K562 (cell line): ENCODE data around the gene CASKIN1. TPM values are rescaled to one million over a fixed set of nuclear protein-coding genes. Genes with fewer than 3 reads are reported as not detected.

ENCODE experiments used
- ATAC-seq: fragments of 200-7000 bp; cut with Tn5 transposase; 3 replicates; pipeline ENCODE4 v1.9.1; 2020; ENCODE audit warnings: moderate library complexity
- BruUV-seq: library from RNA; stranded (reverse); fragments of 400-500 nt; replicated peaks from 2 replicates; lab custom pipeline; 2021; lab: Mats Ljungman, UMichigan
- CTCF ChIA-PET: fragments of 300-600 bp; formaldehyde crosslinking; extraction: SDS; loops from one replicate; lab custom pipeline; 2021; ENCODE audit warnings: low intra/inter-chr PET ratio; lab: Yijun Ruan, JAX
- POLR2A ChIA-PET: fragments of 300-600, 350-650 bp; sonication (Branson Sonifier 250); formaldehyde crosslinking; extraction: SDS; loops from one replicate; lab custom pipeline; 2021; ENCODE audit warnings: antibody characterized with exemption, inconsistent platforms; lab: Yijun Ruan, JAX
- DNase-seq, 4 experiments: peaks; one replicate each; pipeline versions ENCODE4 v3.0.0 to v3.0.0-alpha.2; 2011 to 2018; ENCODE audit warnings: low spot score in 3 of 4, mixed read lengths in 3 of 4; ENCODE audit errors: extremely low read depth in 1 of 4
- FAIRE-seq: peaks from 2 replicates; lab custom pipeline; 2011; peaks lifted over from hg19 to GRCh38; lab: Jason Lieb, UNC
- H2AFZ ChIP-seq: 2 replicates; pipeline ENCODE4 v1.6.0; 2011; ENCODE audit warnings: low read depth, low read length, control low read depth, inconsistent platforms
- H3K27ac ChIP-seq: fragments of 200-600 bp; 3 replicates; pipeline ENCODE4 v1.8.0; 2011; ENCODE audit warnings: low read depth, mild to moderate bottlenecking, control low read depth, inconsistent platforms, low read length, moderate library complexity, mixed read lengths; ENCODE audit errors: extremely low read depth
- H3K27me3 ChIP-seq, 2 experiments: fragments of 300-600 bp in 1 of 2; 2 replicates in 1 of 2; 3 replicates in 1 of 2; pipeline versions ENCODE4 v1.6.0 to v1.8.0; 2011; ENCODE audit warnings: inconsistent platforms in 2 of 2, low read length in 2 of 2, mild to moderate bottlenecking in 1 of 2, mixed read lengths in 1 of 2, moderate library complexity in 1 of 2; ENCODE audit not compliant: control insufficient read depth in 2 of 2, insufficient read depth in 2 of 2
- H3K36me3 ChIP-seq: fragments of 300-600 bp; 3 replicates; pipeline ENCODE4 v1.8.0; 2011; ENCODE audit warnings: mild to moderate bottlenecking, low read length, inconsistent platforms; ENCODE audit not compliant: control insufficient read depth, insufficient read depth
- H3K4me1 ChIP-seq, 2 experiments: fragments of 200-600 bp in 1 of 2; replicated peaks in 1 of 2; 2 replicates in 1 of 2; 3 replicates in 1 of 2; pipeline versions ENCODE4 v1.5.1 to v1.8.0; 2011; ENCODE audit warnings: inconsistent platforms in 2 of 2, low read length in 2 of 2, mild to moderate bottlenecking in 1 of 2, mixed read lengths in 1 of 2, moderate library complexity in 1 of 2; ENCODE audit not compliant: control insufficient read depth in 2 of 2, insufficient read depth in 2 of 2
- H3K4me2 ChIP-seq: 2 replicates; pipeline ENCODE4 v1.6.1; 2011; ENCODE audit warnings: low read length, control low read depth, inconsistent platforms, mixed read lengths; ENCODE audit not compliant: insufficient read depth
- H3K4me3 ChIP-seq: fragments of 200-600 bp; sonication (generic), shearing (Covaris generic); 2 replicates; pipeline ENCODE4 v1.5.1; 2016; ENCODE audit warnings: control low read depth, inconsistent platforms
- H3K79me2 ChIP-seq: fragments of 200-600 bp; 3 replicates; pipeline ENCODE4 v1.8.0; 2011; ENCODE audit warnings: low read length, inconsistent platforms; ENCODE audit not compliant: control insufficient read depth, insufficient read depth
- H3K9ac ChIP-seq, 2 experiments: 2 replicates each; pipeline versions ENCODE4 v1.6.0 to v1.6.1; 2011; ENCODE audit warnings: low read depth in 2 of 2, low read length in 2 of 2, control low read depth in 1 of 2, inconsistent platforms in 1 of 2, mild to moderate bottlenecking in 1 of 2, mixed read lengths in 1 of 2; ENCODE audit not compliant: insufficient read depth in 1 of 2
- H3K9me1 ChIP-seq: one replicate; pipeline ENCODE4 v1.6.0; 2011; ENCODE audit warnings: inconsistent platforms, mild to moderate bottlenecking, low read length, moderate library complexity; ENCODE audit not compliant: control insufficient read depth, insufficient read depth
- H3K9me3 ChIP-seq: replicated peaks from 2 replicates; pipeline ENCODE4 v1.5.1; 2011; ENCODE audit warnings: low read depth, low read length, inconsistent platforms; ENCODE audit not compliant: control insufficient read depth, insufficient read depth
- H4K20me1 ChIP-seq: replicated peaks from 2 replicates; pipeline ENCODE4 v1.6.1; 2011; ENCODE audit warnings: low read length, inconsistent platforms, mixed read lengths; ENCODE audit not compliant: control insufficient read depth, insufficient read depth
- ELF2 ChIP-seq: fragments of 250-450 bp; sonication (Bioruptor Pico); IDR thresholded peaks from 2 replicates; pipeline ENCODE4 v1.5.0; 2021; ENCODE audit warnings: mild to moderate bottlenecking
- MTA3 ChIP-seq: fragments of 450-650 bp; formaldehyde crosslinking; IDR thresholded peaks from 2 replicates; pipeline ENCODE4 v1.6.1; 2017; ENCODE audit warnings: mild to moderate bottlenecking, borderline replicate concordance
- PYGO2 ChIP-seq: fragments of 450-650 bp; IDR thresholded peaks from 2 replicates; pipeline ENCODE4 v1.6.1; 2016; ENCODE audit warnings: mild to moderate bottlenecking, missing genetic modification characterization, moderate library complexity, missing compliant biosample characterization
- RBFOX2 ChIP-seq: fragments of 200-400 bp; formaldehyde crosslinking; IDR thresholded peaks from 2 replicates; pipeline ENCODE4 v1.6.1; 2017; ENCODE audit warnings: low read depth, mild to moderate bottlenecking, low read length, moderate library complexity
- TFE3 ChIP-seq: fragments of 450-650 bp; formaldehyde crosslinking; IDR thresholded peaks from 2 replicates; pipeline ENCODE4 v1.4.0; 2020; ENCODE audit warnings: mild to moderate bottlenecking, mixed read lengths
- ZBTB12 ChIP-seq: fragments of 250-450 bp; sonication (Bioruptor Pico); IDR thresholded peaks from 2 replicates; pipeline ENCODE4 v1.4.0; 2020
- ZBTB33 ChIP-seq: sonication (generic); formaldehyde crosslinking; IDR thresholded peaks from 2 replicates; pipeline ENCODE4 v1.8.1; 2023; ENCODE audit warnings: mild to moderate bottlenecking, missing genetic modification reagents
- ZBTB7A ChIP-seq: IDR thresholded peaks from 2 replicates; pipeline ENCODE4 v1.6.1; 2011; ENCODE audit warnings: low read depth, mild to moderate bottlenecking, low read length, moderate library complexity, borderline replicate concordance; ENCODE audit not compliant: control insufficient read depth
- ZNF764 ChIP-seq: fragments of 250-450 bp; sonication (Bioruptor Pico); IDR thresholded peaks from 2 replicates; pipeline ENCODE4 v1.4.0; 2020; ENCODE audit warnings: low read depth, mild to moderate bottlenecking, moderate library complexity
- WGBS: fragments of 100-300 bp; shearing (Covaris generic); methylation state at CpG from one replicate; pipeline ENCODE4 v1.1.6; 2016; ENCODE audit warnings: low coverage, mixed read lengths; ENCODE audit not compliant: insufficient coverage; ENCODE audit errors: missing lambda C conversion rate; 5-methylcytosine and 5-hydroxymethylcytosine counted together
- in situ Hi-C: fragments of 300-500 bp; cut with MboI; formaldehyde crosslinking; loops from 4 replicates; pipeline ENCODE4 v1.15.0; 2018; ENCODE audit warnings: inconsistent platforms, mixed read lengths
- intact Hi-C: fragments of 100-400 bp; cut with micrococcal nuclease; formaldehyde crosslinking; loops from 2 replicates; pipeline ENCODE4 v1.14.2; 2022
- polyA plus RNA-seq, 8 experiments: library from polyadenylated mRNA; depleted of rRNA in 4 of 8; stranded (reverse) in 5 of 8; unstranded in 3 of 8; fragments of >200 nt; fragmentation: Nextera tagmentation in 2 of 8; fragmentation: Illumina TruSeq in 1 of 8; extraction: Ambion mirVana in 2 of 8; extraction: Trizol in 1 of 8; gene quantifications; 2 replicates each; pipeline versions ENCODE4 v1.2.1 to v1.2.3, GENCODE V29; 2011 to 2014; ENCODE audit warnings: inconsistent platforms in 1 of 8, missing spikeins in 1 of 8
- total RNA-seq, 7 experiments: library from RNA; depleted of rRNA in 6 of 7; stranded (reverse); fragments of >200 nt in 6 of 7; fragmentation: Illumina TruSeq in 2 of 7; extraction: Trizol in 2 of 7; gene quantifications; 2 replicates each; pipeline versions ENCODE4 v1.2.1 to v1.2.3, GENCODE V29; 2011 to 2021; ENCODE audit warnings: low replicate concordance in 1 of 7

Gene CASKIN1
- total and polyA plus RNA-seq, 9 of the 15 experiments (the other 6 are each of a cell fraction or from before 2014, with no cell fraction given), result 0.15 to 4.5 (median 1.5) TPM; not detected in 2

GRCh38 chr16:2186505-2186904, 9.9 kb downstream of the CASKIN1 start:
- no peak overlapping the region for H3K4me2 ChIP-seq
- no peak overlapping the region; the same call in 1 of the 2 replicates for H3K4me3 ChIP-seq
- no peaks in the 10 kb centered on the region for H3K9me3 ChIP-seq
- H3K9me1 ChIP-seq, result no peaks in the 10 kb centered on the region
- H3K4me1 ChIP-seq, result peaks cover 2 to 87% of the 10 kb centered on the region in 2 experiments; a peak in 3 of 5 replicates
- 72% methylated on average over 14 of the region's 20 CpGs for WGBS
- H3K27me3 ChIP-seq, result no peaks in the 10 kb centered on the region
- no TSS peak for BruUV-seq
- H3K9ac ChIP-seq, result peak overlapping the region in 1 of 2 experiments; percentile 89; a peak in 2 of 4 replicates
- CTCF ChIA-PET, result no interaction called here
- H3K36me3 ChIP-seq, result no peaks in the 10 kb centered on the region
- TF ChIP-seq MTA3, result no peak
- TF ChIP-seq ZBTB7A, result peak; percentile 12; the same call in 1 of the 2 replicates
- TF ChIP-seq RBFOX2, result 0 out of 2 replicates have a peak, but pooled peaks have one; percentile 12
- no peak overlapping the region for H3K27ac ChIP-seq
- ATAC-seq (no peak), FAIRE-seq (no peak), DNase-seq (no peak)
- H4K20me1 ChIP-seq, result no peaks in the 10 kb centered on the region
- no peak overlapping the region for H2AFZ ChIP-seq
- no peaks in the 10 kb centered on the region for H3K79me2 ChIP-seq
- in situ Hi-C loops, result no loop called here
- POLR2A ChIA-PET, result no interaction called here
- intact Hi-C loops, result no loop called here

- no peak overlapping the region for H3K4me3 ChIP-seq
- no peak for TF ChIP-seq ZNF764 (CRISPR knock-in tag)
- no peak for TF ChIP-seq TFE3 (CRISPR knock-in tag)
- TF ChIP-seq PYGO2 (tag), result no peak
- no peak for TF ChIP-seq ZBTB12 (CRISPR knock-in tag)
- TF ChIP-seq ELF2, result no peak
- peak; percentile 43; the same call in 1 of the 2 replicates for TF ChIP-seq ZBTB33 (CRISPR knock-in tag)
- H3K9me3 ChIP-seq, result no peaks in the 10 kb centered on the region
- H3K4me1 ChIP-seq, result peaks cover 2 to 87% of the 10 kb centered on the region in 2 experiments; a peak in 3 of 5 replicates
- no TSS peak for BruUV-seq
- no peaks in the 10 kb centered on the region for H3K9me1 ChIP-seq
- intact Hi-C loops, result no loop called here
- DNase-seq (no peak), FAIRE-seq (no peak), ATAC-seq (no peak)
- ChIA-PET POLR2A (no interaction called here), CTCF (no interaction called here)
- H3K36me3 ChIP-seq, result no peaks in the 10 kb centered on the region
- no peak overlapping the region for H3K27ac ChIP-seq
- H3K79me2 ChIP-seq, result no peaks in the 10 kb centered on the region
- H4K20me1 ChIP-seq, result no peaks in the 10 kb centered on the region
- 69% methylated on average over 13 of the region's 13 CpGs for WGBS
- no peaks in the 10 kb centered on the region for H3K27me3 ChIP-seq
- H3K9ac ChIP-seq, result peak overlapping the region in 1 of 2 experiments; percentile 89; a peak in 1 of 4 replicates
- no peak overlapping the region for H3K4me2 ChIP-seq
- H2AFZ ChIP-seq, result no peak overlapping the region
- in situ Hi-C loops, result no loop called here
These were observed 10.3 kb downstream of the CASKIN1 start for GRCh38 chr16:2186064-2186463.
